K562 (cell line): ENCODE data around the gene CXCL12. TPM values are rescaled to one million over a fixed set of nuclear protein-coding genes. Genes with fewer than 3 reads are reported as not detected.

ENCODE experiments used
- ATAC-seq: fragments of 200-7000 bp; cut with Tn5 transposase; 3 replicates; pipeline ENCODE4 v1.9.1; 2020; ENCODE audit warnings: moderate library complexity
- BruUV-seq: library from RNA; stranded (reverse); fragments of 400-500 nt; replicated peaks from 2 replicates; lab custom pipeline; 2021; lab: Mats Ljungman, UMichigan
- CTCF ChIA-PET: fragments of 300-600 bp; formaldehyde crosslinking; extraction: SDS; loops from one replicate; lab custom pipeline; 2021; ENCODE audit warnings: low intra/inter-chr PET ratio; lab: Yijun Ruan, JAX
- POLR2A ChIA-PET: fragments of 300-600, 350-650 bp; sonication (Branson Sonifier 250); formaldehyde crosslinking; extraction: SDS; loops from one replicate; lab custom pipeline; 2021; ENCODE audit warnings: antibody characterized with exemption, inconsistent platforms; lab: Yijun Ruan, JAX
- DNase-seq, 4 experiments: peaks; one replicate each; pipeline versions ENCODE4 v3.0.0 to v3.0.0-alpha.2; 2011 to 2018; ENCODE audit warnings: low spot score in 3 of 4, mixed read lengths in 3 of 4; ENCODE audit errors: extremely low read depth in 1 of 4
- FAIRE-seq: peaks from 2 replicates; lab custom pipeline; 2011; peaks lifted over from hg19 to GRCh38; lab: Jason Lieb, UNC
- H2AFZ ChIP-seq: 2 replicates; pipeline ENCODE4 v1.6.0; 2011; ENCODE audit warnings: low read depth, low read length, control low read depth, inconsistent platforms
- H3K27ac ChIP-seq: fragments of 200-600 bp; 3 replicates; pipeline ENCODE4 v1.8.0; 2011; ENCODE audit warnings: low read depth, mild to moderate bottlenecking, control low read depth, inconsistent platforms, low read length, moderate library complexity, mixed read lengths; ENCODE audit errors: extremely low read depth
- H3K27me3 ChIP-seq, 2 experiments: fragments of 300-600 bp in 1 of 2; 2 replicates in 1 of 2; 3 replicates in 1 of 2; pipeline versions ENCODE4 v1.6.0 to v1.8.0; 2011; ENCODE audit warnings: inconsistent platforms in 2 of 2, low read length in 2 of 2, mild to moderate bottlenecking in 1 of 2, mixed read lengths in 1 of 2, moderate library complexity in 1 of 2; ENCODE audit not compliant: control insufficient read depth in 2 of 2, insufficient read depth in 2 of 2
- H3K36me3 ChIP-seq: fragments of 300-600 bp; 3 replicates; pipeline ENCODE4 v1.8.0; 2011; ENCODE audit warnings: mild to moderate bottlenecking, low read length, inconsistent platforms; ENCODE audit not compliant: control insufficient read depth, insufficient read depth
- H3K4me1 ChIP-seq, 2 experiments: fragments of 200-600 bp in 1 of 2; replicated peaks in 1 of 2; 2 replicates in 1 of 2; 3 replicates in 1 of 2; pipeline versions ENCODE4 v1.5.1 to v1.8.0; 2011; ENCODE audit warnings: inconsistent platforms in 2 of 2, low read length in 2 of 2, mild to moderate bottlenecking in 1 of 2, mixed read lengths in 1 of 2, moderate library complexity in 1 of 2; ENCODE audit not compliant: control insufficient read depth in 2 of 2, insufficient read depth in 2 of 2
- H3K4me2 ChIP-seq: 2 replicates; pipeline ENCODE4 v1.6.1; 2011; ENCODE audit warnings: low read length, control low read depth, inconsistent platforms, mixed read lengths; ENCODE audit not compliant: insufficient read depth
- H3K4me3 ChIP-seq: fragments of 200-600 bp; sonication (generic), shearing (Covaris generic); 2 replicates; pipeline ENCODE4 v1.5.1; 2016; ENCODE audit warnings: control low read depth, inconsistent platforms
- H3K79me2 ChIP-seq: fragments of 200-600 bp; 3 replicates; pipeline ENCODE4 v1.8.0; 2011; ENCODE audit warnings: low read length, inconsistent platforms; ENCODE audit not compliant: control insufficient read depth, insufficient read depth
- H3K9ac ChIP-seq, 2 experiments: 2 replicates each; pipeline versions ENCODE4 v1.6.0 to v1.6.1; 2011; ENCODE audit warnings: low read depth in 2 of 2, low read length in 2 of 2, control low read depth in 1 of 2, inconsistent platforms in 1 of 2, mild to moderate bottlenecking in 1 of 2, mixed read lengths in 1 of 2; ENCODE audit not compliant: insufficient read depth in 1 of 2
- H3K9me1 ChIP-seq: one replicate; pipeline ENCODE4 v1.6.0; 2011; ENCODE audit warnings: inconsistent platforms, mild to moderate bottlenecking, low read length, moderate library complexity; ENCODE audit not compliant: control insufficient read depth, insufficient read depth
- H3K9me3 ChIP-seq: replicated peaks from 2 replicates; pipeline ENCODE4 v1.5.1; 2011; ENCODE audit warnings: low read depth, low read length, inconsistent platforms; ENCODE audit not compliant: control insufficient read depth, insufficient read depth
- H4K20me1 ChIP-seq: replicated peaks from 2 replicates; pipeline ENCODE4 v1.6.1; 2011; ENCODE audit warnings: low read length, inconsistent platforms, mixed read lengths; ENCODE audit not compliant: control insufficient read depth, insufficient read depth
- CBX3 ChIP-seq, 2 experiments: IDR thresholded peaks; 1 replicate in 1 of 2; 2 replicates in 1 of 2; pipeline ENCODE4 v1.6.1; 2012; ENCODE audit warnings: inconsistent platforms in 2 of 2, low read length in 2 of 2, borderline replicate concordance in 1 of 2, control low read depth in 1 of 2
- POLR2B ChIP-seq: fragments of 450-650 bp; IDR thresholded peaks from 2 replicates; pipeline ENCODE4 v1.6.1; 2018; ENCODE audit warnings: low read depth; ENCODE audit not compliant: partially characterized antibody
- RFX7 ChIP-seq: fragments of 250-450 bp; sonication (Bioruptor Pico); IDR thresholded peaks from 2 replicates; pipeline ENCODE4 v1.5.1; 2021; ENCODE audit warnings: mild to moderate bottlenecking
- SMARCB1 ChIP-seq: IDR thresholded peaks from 2 replicates; pipeline ENCODE4 v1.6.1; 2011; ENCODE audit warnings: improper control_type of control experiment, low read depth; ENCODE audit not compliant: insufficient read length
- TEAD4 ChIP-seq, 2 experiments: sonication (generic) in 1 of 2; formaldehyde crosslinking in 1 of 2; IDR thresholded peaks; 2 replicates each; pipeline versions ENCODE4 v1.6.1 to v1.8.0; 2012 to 2022; ENCODE audit warnings: borderline replicate concordance in 1 of 2, inconsistent platforms in 1 of 2, low read length in 1 of 2, mild to moderate bottlenecking in 1 of 2, missing genetic modification reagents in 1 of 2
- YBX1 ChIP-seq: fragments of 450-650 bp; IDR thresholded peaks from 2 replicates; pipeline ENCODE4 v1.7.1; 2016; ENCODE audit warnings: mild to moderate bottlenecking
- WGBS: fragments of 100-300 bp; shearing (Covaris generic); methylation state at CpG from one replicate; pipeline ENCODE4 v1.1.6; 2016; ENCODE audit warnings: low coverage, mixed read lengths; ENCODE audit not compliant: insufficient coverage; ENCODE audit errors: missing lambda C conversion rate; 5-methylcytosine and 5-hydroxymethylcytosine counted together
- in situ Hi-C: fragments of 300-500 bp; cut with MboI; formaldehyde crosslinking; loops from 4 replicates; pipeline ENCODE4 v1.15.0; 2018; ENCODE audit warnings: inconsistent platforms, mixed read lengths
- intact Hi-C: fragments of 100-400 bp; cut with micrococcal nuclease; formaldehyde crosslinking; loops from 2 replicates; pipeline ENCODE4 v1.14.2; 2022
- polyA plus RNA-seq, 8 experiments: library from polyadenylated mRNA; depleted of rRNA in 4 of 8; stranded (reverse) in 5 of 8; unstranded in 3 of 8; fragments of >200 nt; fragmentation: Nextera tagmentation in 2 of 8; fragmentation: Illumina TruSeq in 1 of 8; extraction: Ambion mirVana in 2 of 8; extraction: Trizol in 1 of 8; gene quantifications; 2 replicates each; pipeline versions ENCODE4 v1.2.1 to v1.2.3, GENCODE V29; 2011 to 2014; ENCODE audit warnings: inconsistent platforms in 1 of 8, missing spikeins in 1 of 8
- total RNA-seq, 7 experiments: library from RNA; depleted of rRNA in 6 of 7; stranded (reverse); fragments of >200 nt in 6 of 7; fragmentation: Illumina TruSeq in 2 of 7; extraction: Trizol in 2 of 7; gene quantifications; 2 replicates each; pipeline versions ENCODE4 v1.2.1 to v1.2.3, GENCODE V29; 2011 to 2021; ENCODE audit warnings: low replicate concordance in 1 of 7

Gene CXCL12
- total and polyA plus RNA-seq, 9 of the 15 experiments (the other 6 are each of a cell fraction or from before 2014, with no cell fraction given) = 0.18 TPM; not detected in 8

GRCh38 chr10:44426247-44427034, 41.5 kb upstream of the CXCL12 start:
- intact Hi-C loops = no loop called here
- Histone ChIP-seq H3K27me3 (no peaks in the 10 kb centered on the region; a peak in 2 of 5 replicates), H2AFZ (no peak overlapping the region), H3K9me3 (no peaks in the 10 kb centered on the region), H4K20me1 (0 out of 2 replicates have a peak, but pooled peaks cover 4% of the 10 kb centered on the region), H3K36me3 (no peaks in the 10 kb centered on the region), H3K79me2 (no peaks in the 10 kb centered on the region), H3K9ac (no peak overlapping the region), H3K4me1 (no peaks in the 10 kb centered on the region), H3K4me3 (no peak overlapping the region), H3K4me2 (no peak overlapping the region), H3K27ac (no peak overlapping the region), H3K9me1 (no peaks in the 10 kb centered on the region)
- no peak for ATAC-seq
- BruUV-seq = no TSS peak
- no peak for FAIRE-seq
- in situ Hi-C loops = no loop called here
- TF ChIP-seq YBX1 (no peak), CBX3 (IDR thresholded peaks at IDR 0.05; ENCODE audit: borderline replicate concordance in 1 of 2, low read length in 2 of 2) (no peak), POLR2B (no peak), SMARCB1 (no peak), RFX7 (CRISPR knock-in tag) (no peak), TEAD4 (IDR thresholded peaks at IDR 0.05; ENCODE audit: low read length) (no peak), TEAD4 (CRISPR knock-in tag; IDR thresholded peaks at IDR 0.05; ENCODE audit: borderline replicate concordance) (no peak)
- under 1% methylated on average over 8 of the region's 8 CpGs for WGBS
- no peak for DNase-seq
- CTCF ChIA-PET = no interaction called here
- POLR2A ChIA-PET = interaction anchor here (0.8 kb wide), 1 partner anchor 556 kb away, joined by 3 read pairs; no protein-coding TSS in a partner anchor
